ENCODE data around the gene PLEKHH3. TPM values are rescaled to one million over a fixed set of nuclear protein-coding genes. Genes with fewer than 3 reads are reported as not detected.
A peak's percentile ranks its signal among the peaks of the same experiment; 100 is the strongest.

Gene PLEKHH3
- total and polyA plus RNA-seq, 3 donors from 2014 or later: 42.8 to 67.3 (median 65.8) TPM

- Histone ChIP-seq H3K9me3 (no peaks in the 10 kb centered on the region), H3K36me3 (ENCODE audit: low read depth, missing control alignments) (no peaks in the 10 kb centered on the region), H3K4me1 (peaks cover 72% of the 10 kb centered on the region), H3K27me3 (no peaks in the 10 kb centered on the region), H3K27ac (peak overlapping the region; percentile 95 to 96), H3K4me3 (peak overlapping the region; percentile 89 to 91)
- 0 to 1% methylated on average over 19 to 33 of the region's 33 CpGs for WGBS, 2 donors
- peak; percentile 99 for DNase-seq
- TF ChIP-seq POLR2A (IDR thresholded peaks at IDR 0.05): no peak
- TF ChIP-seq, protein P1, sequence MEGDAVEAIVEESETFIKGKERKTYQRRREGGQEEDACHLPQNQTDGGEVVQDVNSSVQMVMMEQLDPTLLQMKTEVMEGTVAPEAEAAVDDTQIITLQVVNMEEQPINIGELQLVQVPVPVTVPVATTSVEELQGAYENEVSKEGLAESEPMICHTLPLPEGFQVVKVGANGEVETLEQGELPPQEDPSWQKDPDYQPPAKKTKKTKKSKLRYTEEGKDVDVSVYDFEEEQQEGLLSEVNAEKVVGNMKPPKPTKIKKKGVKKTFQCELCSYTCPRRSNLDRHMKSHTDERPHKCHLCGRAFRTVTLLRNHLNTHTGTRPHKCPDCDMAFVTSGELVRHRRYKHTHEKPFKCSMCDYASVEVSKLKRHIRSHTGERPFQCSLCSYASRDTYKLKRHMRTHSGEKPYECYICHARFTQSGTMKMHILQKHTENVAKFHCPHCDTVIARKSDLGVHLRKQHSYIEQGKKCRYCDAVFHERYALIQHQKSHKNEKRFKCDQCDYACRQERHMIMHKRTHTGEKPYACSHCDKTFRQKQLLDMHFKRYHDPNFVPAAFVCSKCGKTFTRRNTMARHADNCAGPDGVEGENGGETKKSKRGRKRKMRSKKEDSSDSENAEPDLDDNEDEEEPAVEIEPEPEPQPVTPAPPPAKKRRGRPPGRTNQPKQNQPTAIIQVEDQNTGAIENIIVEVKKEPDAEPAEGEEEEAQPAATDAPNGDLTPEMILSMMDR (IDR thresholded peaks at IDR 0.05): no peak
- intact Hi-C loops (cut with DNase I; ENCODE audit: low total_unique reads): loop anchor here (10.0 kb wide), 1 partner anchor 102 kb away; the partner anchor contains the start of gene PSMC3IP
Observed at GRCh38 chr17:42677012-42677857, 441 bp upstream of the PLEKHH3 start.

DNA sequence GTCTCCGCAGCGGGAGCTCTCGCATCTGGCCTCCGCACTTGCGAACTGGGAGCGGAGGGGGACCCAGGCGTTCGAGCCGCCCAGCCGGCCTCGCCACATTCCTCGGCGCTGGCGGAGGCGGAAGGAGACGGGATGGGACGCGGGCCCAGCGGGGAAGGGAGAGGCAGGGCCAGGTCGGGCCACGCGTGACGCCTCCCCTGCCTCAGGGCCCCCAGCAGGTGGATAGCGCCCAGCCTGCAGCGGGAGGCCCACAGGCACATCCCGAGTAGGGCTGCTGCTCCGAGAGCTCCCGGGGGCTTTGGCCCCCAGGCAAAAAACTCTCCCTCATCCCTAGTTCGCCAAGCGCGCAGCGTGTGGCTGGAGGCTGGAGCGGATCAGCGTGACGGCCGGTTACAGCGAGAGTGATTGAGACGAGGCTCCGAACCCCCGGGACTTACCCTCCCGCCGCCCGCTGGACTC is 800 bp downstream of the PLEKHH3 start:
- peak overlapping the region; percentile 89 to 91 for H3K4me3 ChIP-seq
- peaks cover 71% of the 10 kb centered on the region for H3K4me1 ChIP-seq
- no peaks in the 10 kb centered on the region for H3K9me3 ChIP-seq
- TF ChIP-seq, protein P1 (IDR thresholded peaks at IDR 0.05): no peak
- no peak for TF ChIP-seq POLR2A (IDR thresholded peaks at IDR 0.05)
- DNase-seq: peak; percentile 36
- H3K27ac ChIP-seq: peak overlapping the region; percentile 90 to 91
- no peaks in the 10 kb centered on the region for H3K36me3 ChIP-seq (ENCODE audit: low read depth, missing control alignments)
- intact Hi-C loops (cut with DNase I; ENCODE audit: low total_unique reads): loop anchor here (10.0 kb wide), 1 partner anchor 101 kb away; the partner anchor contains the start of gene PSMC3IP
- WGBS, 2 donors: 0% methylated on average over 39 of the region's 43 CpGs; no CpG with 5 or more reads in 1 of the 2 donors
- H3K27me3 ChIP-seq: no peaks in the 10 kb centered on the region

DNA sequence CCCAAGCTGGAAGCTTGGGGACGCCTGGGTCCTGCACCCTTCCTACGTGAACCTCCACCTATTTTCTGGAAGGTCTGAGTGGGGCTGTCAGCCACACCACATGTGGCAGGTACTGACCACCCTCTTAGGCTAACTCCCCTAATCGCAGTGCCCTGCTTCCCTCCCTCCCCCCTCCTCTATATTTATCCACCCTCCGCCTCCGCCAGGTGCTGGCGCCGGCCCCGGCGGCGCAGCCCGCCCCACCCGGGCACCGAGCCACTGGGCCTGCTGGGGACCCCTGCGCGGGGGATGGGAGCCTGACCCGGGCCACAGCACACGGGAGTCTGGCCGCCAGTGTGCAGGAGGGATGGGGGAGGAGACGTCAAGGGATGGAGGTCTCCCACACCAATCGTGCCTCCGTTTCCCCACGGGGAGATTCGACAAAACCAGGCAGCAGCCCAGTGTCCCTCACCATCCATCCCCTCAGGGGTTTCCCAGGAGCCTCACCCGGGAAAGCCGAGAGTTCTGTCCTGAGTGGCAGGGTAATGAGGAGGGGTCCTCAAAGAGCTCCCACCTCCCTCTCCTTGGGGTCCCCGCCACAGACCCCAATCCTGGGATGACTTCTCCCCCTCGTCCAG is 1.3 kb downstream of the PLEKHH3 start:
- Histone ChIP-seq H3K4me3 (peak overlapping the region; percentile 89 to 91), H3K9me3 (no peaks in the 10 kb centered on the region), H3K36me3 (ENCODE audit: low read depth, missing control alignments) (no peaks in the 10 kb centered on the region), H3K4me1 (peaks cover 71% of the 10 kb centered on the region), H3K27me3 (no peaks in the 10 kb centered on the region), H3K27ac (peak overlapping the region; percentile 90 to 91)
- DNase-seq: no peak
- TF ChIP-seq POLR2A (IDR thresholded peaks at IDR 0.05): no peak
- TF ChIP-seq, protein P1 (IDR thresholded peaks at IDR 0.05): no peak
- WGBS, 2 donors: 0 to 1% methylated on average over 3 to 27 of the region's 27 CpGs
- intact Hi-C loops (cut with DNase I; ENCODE audit: low total_unique reads): loop anchor here (10.0 kb wide), 1 partner anchor 101 kb away; the partner anchor contains the start of gene PSMC3IP

GRCh38 chr17:42674755-42675347 is 1.9 kb downstream of the PLEKHH3 start:
- no peaks in the 10 kb centered on the region for H3K27me3 ChIP-seq
- DNase-seq: no peak
- H3K36me3 ChIP-seq (ENCODE audit: low read depth, missing control alignments): no peaks in the 10 kb centered on the region
- peaks cover 68% of the 10 kb centered on the region for H3K4me1 ChIP-seq
- TF ChIP-seq, protein P1 (IDR thresholded peaks at IDR 0.05): no peak
- no peak for TF ChIP-seq POLR2A (IDR thresholded peaks at IDR 0.05)
- H3K4me3 ChIP-seq: peak overlapping the region; percentile 89 to 91
- intact Hi-C loops (cut with DNase I; ENCODE audit: low total_unique reads): loop anchor here (10.0 kb wide), 1 partner anchor 100 kb away; the partner anchor contains the start of gene PSMC3IP
- no peaks in the 10 kb centered on the region for H3K9me3 ChIP-seq
- peak overlapping the region; percentile 90 to 91 for H3K27ac ChIP-seq
- WGBS, 2 donors: 29 to 34% methylated on average over 5 to 9 of the region's 9 CpGs
